Adrenal gland (tissue), 12 donors: ENCODE data around the gene MCMBP. TPM values are rescaled to one million over a fixed set of nuclear protein-coding genes. Genes with fewer than 3 reads are reported as not detected.

ENCODE experiments used
- DNase-seq, 7 donors: peaks; one replicate each; pipeline ENCODE4 v3.0.0-alpha.2; 2019 to 2020
- H3K27ac ChIP-seq, 5 donors: fragments of 200-600 bp; sonication (generic) in 4 of 5; 1 replicate in 3 of 5; 2 replicates in 2 of 5; pipeline versions ENCODE4 v1.5.1 to v1.8.0; 2016 to 2020; ENCODE audit warnings: mild to moderate bottlenecking in 1 of 5
- H3K27me3 ChIP-seq: fragments of 200-600 bp; 2 replicates; pipeline ENCODE4 v1.8.0; 2021
- H3K36me3 ChIP-seq, 2 donors: fragments of 200-600 bp; replicated peaks in 1 of 2; 1 replicate in 1 of 2; 2 replicates in 1 of 2; pipeline versions ENCODE4 v1.5.1 to v1.8.0; 2018 to 2022
- H3K4me1 ChIP-seq, 2 donors: fragments of 200-600 bp; replicated peaks in 1 of 2; 1 replicate in 1 of 2; 2 replicates in 1 of 2; pipeline versions ENCODE4 v1.5.1 to v1.8.0; 2018 to 2021
- H3K4me3 ChIP-seq, 4 donors: fragments of 200-600 bp; sonication (generic) in 3 of 4; one replicate each; pipeline ENCODE4 v1.5.1; 2016 to 2018
- H3K9me3 ChIP-seq, 3 donors: fragments of 200-600 bp; sonication (generic) in 1 of 3; replicated peaks in 1 of 3; 1 replicate in 2 of 3; 2 replicates in 1 of 3; pipeline versions ENCODE4 v1.5.1 to v1.8.0; 2016 to 2021
- POLR2A ChIP-seq, 2 donors: fragments of 450-650 bp; IDR thresholded peaks; one replicate each; pipeline ENCODE4 v1.6.1; 2017; ENCODE audit warnings: antibody characterized with exemption in 2 of 2, mild to moderate bottlenecking in 2 of 2, moderate library complexity in 1 of 2
- WGBS, 4 donors: extraction: QIAGEN DNeasy Blood & Tissue Kit in 2 of 4; methylation state at CpG; one replicate each; pipeline versions ENCODE4 v1.1.5 to v1.1.7; 2013 to 2017; 5-methylcytosine and 5-hydroxymethylcytosine counted together
- intact Hi-C, 2 donors: fragments of 100-400 bp; cut with DNase I; formaldehyde crosslinking; loops; one replicate each; pipeline versions ENCODE4 v1.14.1 to v1.15.0; 2022 to 2023
- polyA plus RNA-seq, 3 donors: library from polyadenylated mRNA; stranded (reverse); fragments of 200-250 nt in 2 of 3; fragments of 350-450 nt in 1 of 3; fragmentation: Illumina TruSeq in 1 of 3; extraction: RNeasy Lipid Tissue Mini Kit (QIAGEN cat#74804) in 1 of 3; gene quantifications; one replicate each; pipeline ENCODE4 v1.2.3, GENCODE V29; 2013 to 2014
- total RNA-seq, 9 donors: library from RNA; depleted of rRNA in 4 of 9; stranded (reverse); fragments of >200 nt in 4 of 9; fragments of 120-200 nt in 1 of 9; fragmentation: NEBNext Ultra II Directional in 1 of 9; extraction: Animal tissue kit (Norgen Biotek cat#: 25700) in 1 of 9; gene quantifications; one replicate each; pipeline versions ENCODE4 v1.1.0 to v1.2.4, GENCODE V29; 2013 to 2023
- TF ChIP-seq, protein P1 (sequence below), 6 experiments: fragments of 450-650 bp in 4 of 6; fragments of 200-600 bp in 2 of 6; sonication (generic) in 1 of 6; IDR thresholded peaks; 1 replicate in 5 of 6; 2 replicates in 1 of 6; pipeline versions ENCODE4 v1.5.1 to v1.8.0; 2016 to 2021; ENCODE audit warnings: antibody characterized with exemption in 6 of 6, mild to moderate bottlenecking in 2 of 6, moderate library complexity in 1 of 6
- donor health status: healthy with polysubstance abuse.
- donor health status: Bipolar disorder and iron deficiency.
- donor health status: DM: yes; HTN: yes; CAD: no.
- donor health status: DM: no; HTN: no; CAD: no.
- donor health status: DM: no; HTN: no; CAD: no.
- donor health status: DM: yes; HTN: yes; CAD: no.

Gene MCMBP
- total and polyA plus RNA-seq, 12 donors, result 11.1 to 44.3 (median 34.4) TPM

DNA sequence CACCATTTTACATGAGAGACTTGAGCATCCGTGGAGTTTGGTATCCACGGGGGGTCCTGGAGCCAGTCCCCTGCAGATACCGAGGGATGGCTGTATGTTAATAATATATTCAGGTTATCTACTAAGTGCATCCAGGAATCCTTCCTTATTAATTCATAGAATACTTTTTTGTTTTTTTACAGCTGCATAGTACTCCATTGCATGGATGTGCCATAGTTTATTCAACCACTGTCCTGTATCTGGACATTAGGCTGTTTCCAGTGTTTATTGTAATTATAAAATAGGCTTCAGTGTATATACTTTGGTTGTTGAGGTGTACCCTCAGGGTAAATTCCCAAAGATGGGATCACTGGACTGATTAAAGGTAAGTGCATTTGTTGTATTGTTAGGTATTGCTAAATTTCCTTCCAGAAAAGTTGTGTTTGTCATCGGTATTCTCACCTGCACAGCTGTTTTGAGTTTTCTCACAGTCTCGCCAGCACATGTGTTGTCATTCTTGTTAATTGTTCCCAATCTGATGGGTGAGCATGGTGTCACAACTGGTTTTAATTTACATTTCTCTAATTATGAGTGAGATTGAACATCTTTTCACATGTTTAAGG is 91.7 kb downstream of the MCMBP start:
- no peaks in the 10 kb centered on the region for H3K36me3 ChIP-seq

More for the DNA sequence above, 91.7 kb downstream of the MCMBP start:
- no peak overlapping the region for H3K4me3 ChIP-seq
- 95 to 98% (median 97%) methylated on average over 5 of the region's 5 CpGs for WGBS, 4 donors
- H3K9me3 ChIP-seq, result no peaks in the 10 kb centered on the region
- TF ChIP-seq, protein P1, sequence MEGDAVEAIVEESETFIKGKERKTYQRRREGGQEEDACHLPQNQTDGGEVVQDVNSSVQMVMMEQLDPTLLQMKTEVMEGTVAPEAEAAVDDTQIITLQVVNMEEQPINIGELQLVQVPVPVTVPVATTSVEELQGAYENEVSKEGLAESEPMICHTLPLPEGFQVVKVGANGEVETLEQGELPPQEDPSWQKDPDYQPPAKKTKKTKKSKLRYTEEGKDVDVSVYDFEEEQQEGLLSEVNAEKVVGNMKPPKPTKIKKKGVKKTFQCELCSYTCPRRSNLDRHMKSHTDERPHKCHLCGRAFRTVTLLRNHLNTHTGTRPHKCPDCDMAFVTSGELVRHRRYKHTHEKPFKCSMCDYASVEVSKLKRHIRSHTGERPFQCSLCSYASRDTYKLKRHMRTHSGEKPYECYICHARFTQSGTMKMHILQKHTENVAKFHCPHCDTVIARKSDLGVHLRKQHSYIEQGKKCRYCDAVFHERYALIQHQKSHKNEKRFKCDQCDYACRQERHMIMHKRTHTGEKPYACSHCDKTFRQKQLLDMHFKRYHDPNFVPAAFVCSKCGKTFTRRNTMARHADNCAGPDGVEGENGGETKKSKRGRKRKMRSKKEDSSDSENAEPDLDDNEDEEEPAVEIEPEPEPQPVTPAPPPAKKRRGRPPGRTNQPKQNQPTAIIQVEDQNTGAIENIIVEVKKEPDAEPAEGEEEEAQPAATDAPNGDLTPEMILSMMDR (IDR thresholded peaks at IDR 0.05), result no peak
- TF ChIP-seq POLR2A (IDR thresholded peaks at IDR 0.05), result no peak
- no peaks in the 10 kb centered on the region for H3K27me3 ChIP-seq
- intact Hi-C loops, result no loop called here
- no peak for DNase-seq
- H3K27ac ChIP-seq, result no peak overlapping the region
- no peaks in the 10 kb centered on the region for H3K4me1 ChIP-seq

Other genes starting within 250 kb of the MCMBP start
- gene BAG3, start 221.5 kb downstream of the MCMBP start, total RNA-seq, result 10 to 100 TPM in 8 of 9 donors, 1 to 10 TPM in 1; 6.1 to 49.3 (median 31.8) TPM
- gene BAG3, start 221.5 kb downstream of the MCMBP start, polyA plus RNA-seq, result 10 to 100 TPM; 13.5 to 48.0 (median 15.0) TPM
- 10 to 100 TPM in 5 of 9 donors, 1 to 10 TPM in 4; 5.1 to 25.7 (median 10.8) TPM for gene INPP5F, start 146.8 kb downstream of the MCMBP start, total RNA-seq
- 10 to 100 TPM in 2 of 3 donors, 1 to 10 TPM in 1; 7.0 to 26.4 (median 10.1) TPM for gene INPP5F, start 146.8 kb downstream of the MCMBP start, polyA plus RNA-seq
- gene SEC23IP, start 19.9 kb upstream of the MCMBP start, total RNA-seq, result 10 to 100 TPM; 13.5 to 75.0 (median 38.4) TPM
- 10 to 100 TPM in 2 of 3 donors, 1 to 10 TPM in 1; 8.5 to 83.5 (median 10.1) TPM for gene SEC23IP, start 19.9 kb upstream of the MCMBP start, polyA plus RNA-seq